GM10266 (cell line): Measurements from ENCODE around the gene ARHGEF37.

Source experiments
- DNase-seq: peaks from one replicate; pipeline ENCODE4 v3.0.0; 2012; ENCODE audit errors: extremely low spot score
- TF ChIP-seq, protein P1 (sequence below): IDR thresholded peaks from 2 replicates; pipeline ENCODE4 v1.5.1; 2012; ENCODE audit warnings: mild to moderate bottlenecking, low read depth; ENCODE audit not compliant: control insufficient read depth, insufficient read depth; ENCODE audit errors: missing control alignments

Gene ARHGEF37

GRCh38 chr5:149636191-149636860 is 55.0 kb downstream of the ARHGEF37 start:
- TF ChIP-seq, protein P1, sequence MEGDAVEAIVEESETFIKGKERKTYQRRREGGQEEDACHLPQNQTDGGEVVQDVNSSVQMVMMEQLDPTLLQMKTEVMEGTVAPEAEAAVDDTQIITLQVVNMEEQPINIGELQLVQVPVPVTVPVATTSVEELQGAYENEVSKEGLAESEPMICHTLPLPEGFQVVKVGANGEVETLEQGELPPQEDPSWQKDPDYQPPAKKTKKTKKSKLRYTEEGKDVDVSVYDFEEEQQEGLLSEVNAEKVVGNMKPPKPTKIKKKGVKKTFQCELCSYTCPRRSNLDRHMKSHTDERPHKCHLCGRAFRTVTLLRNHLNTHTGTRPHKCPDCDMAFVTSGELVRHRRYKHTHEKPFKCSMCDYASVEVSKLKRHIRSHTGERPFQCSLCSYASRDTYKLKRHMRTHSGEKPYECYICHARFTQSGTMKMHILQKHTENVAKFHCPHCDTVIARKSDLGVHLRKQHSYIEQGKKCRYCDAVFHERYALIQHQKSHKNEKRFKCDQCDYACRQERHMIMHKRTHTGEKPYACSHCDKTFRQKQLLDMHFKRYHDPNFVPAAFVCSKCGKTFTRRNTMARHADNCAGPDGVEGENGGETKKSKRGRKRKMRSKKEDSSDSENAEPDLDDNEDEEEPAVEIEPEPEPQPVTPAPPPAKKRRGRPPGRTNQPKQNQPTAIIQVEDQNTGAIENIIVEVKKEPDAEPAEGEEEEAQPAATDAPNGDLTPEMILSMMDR, result peak; percentile 9

GRCh38 chr5:149636861-149637246 is 55.6 kb downstream of the ARHGEF37 start:
- peak; percentile 55 for DNase-seq
- TF ChIP-seq, protein P1, result peak; percentile 69

More at GRCh38 chr5:149636191-149636860, 55.0 kb downstream of the ARHGEF37 start:
- DNase-seq, result no peak

GRCh38 chr5:149638136-149638535 is 56.8 kb downstream of the ARHGEF37 start:
- TF ChIP-seq, protein P1, result no peak
- no peak for DNase-seq

DNA sequence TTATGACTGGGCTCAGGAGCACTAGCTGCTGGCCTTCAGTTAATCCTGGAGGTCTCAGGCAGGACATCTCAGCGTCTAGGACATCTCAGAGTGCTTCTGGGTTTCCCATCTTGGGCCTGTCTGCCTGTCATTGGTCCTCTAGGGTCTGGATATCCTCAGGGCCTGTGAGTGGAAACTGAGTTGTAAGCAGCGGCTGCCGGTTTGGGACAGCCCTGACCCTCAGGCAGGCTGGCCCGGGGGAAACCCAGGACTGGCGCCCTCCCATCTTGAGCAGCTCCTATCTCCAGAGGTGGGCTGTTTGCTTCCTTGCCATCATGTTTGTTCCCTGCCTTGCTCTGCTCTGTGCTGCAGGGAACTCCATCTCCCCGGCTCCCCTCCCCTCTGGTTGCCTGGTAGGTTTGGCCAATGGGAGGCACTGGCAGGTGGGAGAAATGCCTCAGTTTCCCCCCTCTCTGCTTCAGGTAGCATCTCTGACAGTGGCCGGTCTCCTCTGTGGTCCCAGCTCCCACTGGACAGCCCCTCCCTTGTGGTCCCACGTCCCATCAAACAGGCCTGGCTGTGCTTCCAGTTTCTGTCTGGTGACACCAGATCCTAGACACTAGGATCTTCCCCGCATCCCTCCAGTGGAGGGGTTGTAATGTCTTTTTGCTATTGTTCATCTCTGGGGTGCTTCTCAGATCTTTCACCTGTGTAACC is 57.4 kb downstream of the ARHGEF37 start:
- TF ChIP-seq, protein P1, result no peak
- no peak for DNase-seq

- TF ChIP-seq, protein P1, result no peak
- DNase-seq, result no peak
These were observed 58.4 kb downstream of the ARHGEF37 start for GRCh38 chr5:149639737-149640136.

DNA sequence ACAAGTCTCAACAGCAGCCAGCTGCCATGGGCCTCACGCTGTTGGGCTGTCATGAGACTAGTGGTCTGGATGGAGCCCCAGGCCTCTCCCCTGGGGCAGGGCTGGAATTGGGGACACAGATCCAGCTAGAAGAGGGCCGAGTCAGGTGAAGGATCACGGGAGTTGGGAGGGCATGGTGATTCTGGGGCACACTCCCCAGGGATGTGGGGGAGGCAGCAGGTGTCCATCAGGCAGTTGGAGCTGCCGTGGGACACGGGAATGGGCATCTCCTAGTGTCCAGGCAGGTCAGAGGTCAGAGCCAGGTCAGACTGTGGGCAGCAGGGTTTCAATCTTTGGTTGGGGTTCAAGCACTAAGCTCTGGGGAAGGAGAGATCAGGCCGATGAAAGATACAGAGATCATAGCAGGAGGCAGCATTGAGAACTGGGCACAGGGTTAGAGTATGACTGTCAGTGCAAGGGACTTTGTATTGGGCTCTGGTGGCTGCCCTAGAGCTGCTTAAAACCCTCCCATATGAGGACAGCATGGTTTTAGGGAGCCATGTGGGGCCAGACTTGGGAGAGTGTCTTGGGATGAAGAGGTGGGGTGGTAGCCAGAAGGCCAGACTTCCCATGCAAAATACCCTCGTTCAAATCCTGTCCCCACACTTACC is 59.2 kb downstream of the ARHGEF37 start:
- no peak for DNase-seq
- TF ChIP-seq, protein P1, result no peak
